Stomach (tissue), 9 donors: ENCODE data around the gene ITGA6. TPM values are rescaled to one million over a fixed set of nuclear protein-coding genes. Genes with fewer than 3 reads are reported as not detected.

Experiments
- DNase-seq, 2 donors: peaks; one replicate each; pipeline versions ENCODE4 v3.0.0 to v3.0.0-alpha.2; 2013 to 2019
- H3K27ac ChIP-seq, 5 donors: fragments of 200-600 bp in 4 of 5; sonication (generic) in 4 of 5; one replicate each; pipeline ENCODE4 v1.5.1; 2013 to 2019; ENCODE audit warnings: mild to moderate bottlenecking in 1 of 5, moderate library complexity in 1 of 5
- H3K27me3 ChIP-seq, 3 donors: fragments of 200-600 bp; sonication (generic); one replicate each; pipeline ENCODE4 v1.5.1; 2017 to 2019; ENCODE audit warnings: mixed run types in 1 of 3
- H3K36me3 ChIP-seq, 4 donors: fragments of 200-600 bp; sonication (generic); 1 replicate in 3 of 4; 2 replicates in 1 of 4; pipeline ENCODE4 v1.5.1; 2016 to 2019
- H3K4me1 ChIP-seq, 4 donors: fragments of 200-600 bp; sonication (generic); one replicate each; pipeline ENCODE4 v1.5.1; 2016 to 2019
- H3K4me3 ChIP-seq, 4 donors: fragments of 200-600 bp; sonication (generic) in 3 of 4; one replicate each; pipeline ENCODE4 v1.5.1; 2016 to 2019; ENCODE audit warnings: mild to moderate bottlenecking in 1 of 4
- H3K9me3 ChIP-seq, 4 donors: fragments of 200-600 bp; sonication (generic); one replicate each; pipeline ENCODE4 v1.5.1; 2016 to 2019
- EP300 ChIP-seq: sonication (generic); formaldehyde crosslinking; IDR thresholded peaks from one replicate; pipeline ENCODE4 v1.6.1; 2017; ENCODE audit warnings: antibody characterized with exemption
- POLR2A ChIP-seq, 4 donors: fragments of 450-650 bp; IDR thresholded peaks; one replicate each; pipeline ENCODE4 v1.6.1; 2016; ENCODE audit warnings: antibody characterized with exemption in 4 of 4, control low read depth in 2 of 4, mild to moderate bottlenecking in 1 of 4, moderate library complexity in 1 of 4
- POLR2AphosphoS5 ChIP-seq, 3 donors: sonication (generic); formaldehyde crosslinking; IDR thresholded peaks; one replicate each; pipeline ENCODE4 v1.6.1; 2016; ENCODE audit warnings: antibody characterized with exemption in 3 of 3
- WGBS, 5 donors: extraction: QIAGEN DNeasy Blood & Tissue Kit in 3 of 5; methylation state at CpG; one replicate each; pipeline versions ENCODE4 v1.1.5 to v1.1.7; 2013 to 2018; 5-methylcytosine and 5-hydroxymethylcytosine counted together
- intact Hi-C: fragments of 100-400 bp; cut with DNase I; formaldehyde crosslinking; loops from one replicate; pipeline ENCODE4 v1.15.1; 2023; ENCODE audit warnings: low total_unique reads
- polyA plus RNA-seq, 3 donors: library from polyadenylated mRNA; stranded (reverse); fragments of 200-250 nt; gene quantifications; one replicate each; pipeline ENCODE4 v1.2.3, GENCODE V29; 2013
- total RNA-seq, 5 donors: library from RNA; depleted of rRNA; stranded (reverse); fragments of >200 nt; gene quantifications; one replicate each; pipeline versions ENCODE4 v1.1.0 to v1.2.3, GENCODE V29; 2014 to 2016
- TF ChIP-seq, protein P1 (sequence below), 7 experiments: fragments of 450-650 bp in 4 of 7; fragments of 200-600 bp in 3 of 7; sonication (generic) in 3 of 7; IDR thresholded peaks; one replicate each; pipeline ENCODE4 v1.5.1; 2016 to 2019; ENCODE audit warnings: antibody characterized with exemption in 7 of 7, control low read depth in 2 of 7, mild to moderate bottlenecking in 1 of 7
- donor health status: healthy with polysubstance abuse.
- donor health status: Bipolar disorder and iron deficiency.
- donor health status: healthy.

The ITGA6 gene
- total and polyA plus RNA-seq, 8 donors: 10.7 to 391 (median 55.4) TPM

DNA sequence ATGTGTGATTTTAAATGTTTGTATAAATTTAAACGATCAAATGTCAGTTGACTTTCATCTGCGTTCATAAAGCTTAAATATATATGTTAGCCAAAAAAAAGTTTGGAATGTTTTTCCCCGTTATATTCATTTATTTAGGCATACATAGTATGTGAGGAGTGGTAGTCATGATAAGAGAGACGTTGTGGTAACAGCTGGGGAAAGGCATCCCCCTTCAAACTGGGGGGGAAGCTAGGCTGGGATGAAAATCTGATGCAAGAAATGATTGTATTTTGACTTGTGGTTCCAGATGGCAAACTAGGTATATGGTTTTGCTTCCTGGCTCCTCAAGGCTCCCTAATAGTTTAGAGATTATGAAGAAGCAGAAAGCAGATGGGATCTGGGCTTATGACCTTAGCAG lies 30.1 kb downstream of the ITGA6 start:
- no peak overlapping the region for H3K4me3 ChIP-seq
- H3K36me3 ChIP-seq: no peaks in the 10 kb centered on the region
- no peak overlapping the region for H3K27ac ChIP-seq
- 49 to 64% (median 63%) methylated on average over 4 of the region's 4 CpGs for WGBS, 5 donors
- TF ChIP-seq POLR2A (IDR thresholded peaks at IDR 0.05) (no peak), EP300 (no peak), POLR2AphosphoS5 (IDR thresholded peaks at IDR 0.05) (no peak)
- TF ChIP-seq, protein P1, sequence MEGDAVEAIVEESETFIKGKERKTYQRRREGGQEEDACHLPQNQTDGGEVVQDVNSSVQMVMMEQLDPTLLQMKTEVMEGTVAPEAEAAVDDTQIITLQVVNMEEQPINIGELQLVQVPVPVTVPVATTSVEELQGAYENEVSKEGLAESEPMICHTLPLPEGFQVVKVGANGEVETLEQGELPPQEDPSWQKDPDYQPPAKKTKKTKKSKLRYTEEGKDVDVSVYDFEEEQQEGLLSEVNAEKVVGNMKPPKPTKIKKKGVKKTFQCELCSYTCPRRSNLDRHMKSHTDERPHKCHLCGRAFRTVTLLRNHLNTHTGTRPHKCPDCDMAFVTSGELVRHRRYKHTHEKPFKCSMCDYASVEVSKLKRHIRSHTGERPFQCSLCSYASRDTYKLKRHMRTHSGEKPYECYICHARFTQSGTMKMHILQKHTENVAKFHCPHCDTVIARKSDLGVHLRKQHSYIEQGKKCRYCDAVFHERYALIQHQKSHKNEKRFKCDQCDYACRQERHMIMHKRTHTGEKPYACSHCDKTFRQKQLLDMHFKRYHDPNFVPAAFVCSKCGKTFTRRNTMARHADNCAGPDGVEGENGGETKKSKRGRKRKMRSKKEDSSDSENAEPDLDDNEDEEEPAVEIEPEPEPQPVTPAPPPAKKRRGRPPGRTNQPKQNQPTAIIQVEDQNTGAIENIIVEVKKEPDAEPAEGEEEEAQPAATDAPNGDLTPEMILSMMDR (IDR thresholded peaks at IDR 0.05): no peak
- intact Hi-C loops: no loop called here
- DNase-seq: no peak
- H3K4me1 ChIP-seq: peaks cover 31 to 81% (median 65%) of the 10 kb centered on the region in 4 donors
- no peaks in the 10 kb centered on the region for H3K9me3 ChIP-seq
- H3K27me3 ChIP-seq: peaks cover 0 to 4% (median 0%) of the 10 kb centered on the region in 3 donors

DNA sequence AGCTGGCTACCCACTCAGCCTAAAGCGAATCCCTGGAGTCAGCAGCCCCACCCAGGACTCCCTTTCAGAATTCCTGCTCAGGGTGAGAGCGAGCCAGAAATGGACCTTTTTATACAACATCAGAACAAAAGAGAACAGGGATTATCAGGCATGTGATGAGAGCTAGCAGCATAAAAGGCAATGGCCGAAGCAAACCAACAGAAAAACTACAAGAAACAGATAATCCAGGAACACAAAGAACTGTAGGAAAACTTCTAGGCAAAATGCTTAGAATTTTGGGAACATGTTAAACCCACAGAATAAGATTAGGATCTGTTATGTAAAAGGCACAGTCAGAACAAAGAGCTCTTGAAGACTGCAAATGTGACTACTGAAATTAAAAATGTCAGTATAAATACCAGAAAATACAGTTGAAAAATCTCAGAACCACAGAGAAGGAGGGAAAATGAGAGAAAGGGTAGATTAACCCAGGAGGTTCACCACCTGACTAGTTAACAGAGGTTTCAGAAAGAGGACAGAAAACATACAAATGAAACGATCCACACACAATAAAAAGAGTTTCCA lies 31.3 kb downstream of the ITGA6 start:
- H3K4me3 ChIP-seq: no peak overlapping the region
- no peaks in the 10 kb centered on the region for H3K9me3 ChIP-seq
- H3K27ac ChIP-seq: peak overlapping the region in 1 of 5 donors; percentile 14
- intact Hi-C loops: no loop called here
- H3K27me3 ChIP-seq: peaks cover 0 to 8% (median 0%) of the 10 kb centered on the region in 3 donors
- H3K4me1 ChIP-seq: peaks cover 41 to 83% (median 65%) of the 10 kb centered on the region in 4 donors
- 60 to 75% (median 65%) methylated on average over 4 of the region's 4 CpGs for WGBS, 5 donors
- DNase-seq: no peak
- no peaks in the 10 kb centered on the region for H3K36me3 ChIP-seq
- no peak for TF ChIP-seq POLR2AphosphoS5 (IDR thresholded peaks at IDR 0.05)
- TF ChIP-seq, protein P1 (IDR thresholded peaks at IDR 0.05): no peak
- TF ChIP-seq POLR2A (IDR thresholded peaks at IDR 0.05): no peak
- TF ChIP-seq EP300: no peak

DNA sequence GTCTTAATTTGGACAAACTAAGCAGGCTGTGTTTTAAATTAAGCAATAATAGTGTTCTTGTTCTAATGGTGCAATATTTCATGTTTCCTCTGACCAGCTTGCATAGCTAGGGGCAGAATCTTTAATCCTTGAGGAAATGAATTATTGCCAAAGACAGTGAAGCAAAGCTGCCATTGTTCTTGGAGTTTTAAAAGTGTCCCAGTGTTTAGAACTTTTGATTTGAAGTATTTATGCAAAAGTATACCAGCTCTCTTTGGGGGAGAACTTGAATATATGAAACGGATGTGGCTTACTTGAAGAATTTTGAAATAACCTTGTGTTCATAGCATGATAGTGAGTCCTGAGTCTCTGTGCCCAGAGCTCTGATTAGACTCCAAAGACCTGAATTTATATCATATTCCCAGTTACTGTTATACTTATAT lies 33.4 kb downstream of the ITGA6 start:
- DNase-seq: no peak
- Histone ChIP-seq H3K9me3 (no peaks in the 10 kb centered on the region), H3K4me1 (peaks cover 39 to 86% (median 64%) of the 10 kb centered on the region in 4 donors), H3K4me3 (no peak overlapping the region), H3K36me3 (no peaks in the 10 kb centered on the region), H3K27me3 (peaks cover 0 to 8% (median 0%) of the 10 kb centered on the region in 3 donors), H3K27ac (peak overlapping the region in 4 of 5 donors; percentile 20 to 90 (median 78))
- intact Hi-C loops: loop anchor here (5.0 kb wide), 1 partner anchor 288 kb away; no protein-coding TSS in a partner anchor
- TF ChIP-seq, protein P1 (IDR thresholded peaks at IDR 0.05): no peak
- 46 to 84% (median 50%) methylated on average over 1 of the region's 1 CpG for WGBS, 5 donors

DNA sequence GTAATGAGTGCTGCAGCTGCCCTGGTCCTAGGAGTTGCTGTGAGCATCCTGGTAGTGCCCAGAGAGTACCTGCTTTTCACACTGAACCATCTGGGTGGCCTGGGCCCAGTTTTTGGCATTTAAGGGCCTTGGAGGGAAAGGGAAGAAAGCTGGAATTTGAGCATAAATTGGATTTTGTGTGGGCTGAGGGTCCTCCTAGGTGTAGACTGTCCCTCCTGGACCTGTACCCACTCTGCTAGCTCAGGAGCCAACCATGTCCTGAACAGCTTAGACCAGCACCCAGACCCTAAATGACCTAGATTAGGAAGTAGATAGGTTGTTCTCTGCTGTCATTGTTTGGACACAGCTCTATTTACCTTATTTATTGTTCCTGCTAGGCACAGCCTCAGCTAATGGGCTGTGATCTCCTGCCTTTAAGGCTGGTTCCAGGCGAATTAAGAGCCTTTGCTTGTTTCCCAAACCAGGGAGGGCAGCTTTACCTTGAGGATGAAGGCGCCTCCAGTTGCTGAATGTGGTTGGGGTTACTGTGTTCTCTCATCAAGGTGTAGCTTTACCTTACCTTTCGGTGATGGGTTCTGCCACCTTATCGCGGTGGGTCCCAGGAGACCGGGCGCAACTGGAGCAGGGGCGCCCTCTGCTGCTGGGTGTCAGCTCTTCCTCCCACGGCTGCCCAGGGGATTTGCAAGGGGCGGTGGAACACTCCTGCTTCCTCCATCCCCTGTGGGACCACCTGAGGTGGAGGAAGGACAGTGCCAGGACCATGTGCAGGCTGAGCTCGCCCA lies 34.4 kb downstream of the ITGA6 start:
- WGBS, 5 donors: 6 to 17% (median 15%) methylated on average over 4 to 11 of the region's 11 CpGs
- Histone ChIP-seq H3K27ac (peak overlapping the region; percentile 42 to 90 (median 75)), H3K36me3 (peaks cover 0 to 6% (median 1%) of the 10 kb centered on the region in 4 donors), H3K4me1 (peaks cover 32 to 81% (median 55%) of the 10 kb centered on the region in 4 donors), H3K27me3 (peaks cover 0 to 8% (median 0%) of the 10 kb centered on the region in 3 donors), H3K4me3 (peak overlapping the region in 1 of 4 donors; percentile 23), H3K9me3 (no peaks in the 10 kb centered on the region)
- intact Hi-C loops: loop anchor here (5.0 kb wide), 1 partner anchor 289 kb away; no protein-coding TSS in a partner anchor
- TF ChIP-seq, protein P1 (IDR thresholded peaks at IDR 0.05): peak in 5 of 7 experiments; percentile 72 to 89 (median 77)
- no peak for TF ChIP-seq POLR2A (IDR thresholded peaks at IDR 0.05)
- no peak for TF ChIP-seq EP300
- TF ChIP-seq POLR2AphosphoS5 (IDR thresholded peaks at IDR 0.05): peak in 1 of 3 donors; percentile 51
- peak; percentile 83 to 87 for DNase-seq
